Kidney tubule cell (primary cell): ENCODE results near the gene JPH3.

Source experiments
- DNase-seq: peaks from one replicate; pipeline ENCODE4 v3.0.0-alpha.2; 2018; ENCODE audit warnings: low spot score

Gene JPH3

DNA sequence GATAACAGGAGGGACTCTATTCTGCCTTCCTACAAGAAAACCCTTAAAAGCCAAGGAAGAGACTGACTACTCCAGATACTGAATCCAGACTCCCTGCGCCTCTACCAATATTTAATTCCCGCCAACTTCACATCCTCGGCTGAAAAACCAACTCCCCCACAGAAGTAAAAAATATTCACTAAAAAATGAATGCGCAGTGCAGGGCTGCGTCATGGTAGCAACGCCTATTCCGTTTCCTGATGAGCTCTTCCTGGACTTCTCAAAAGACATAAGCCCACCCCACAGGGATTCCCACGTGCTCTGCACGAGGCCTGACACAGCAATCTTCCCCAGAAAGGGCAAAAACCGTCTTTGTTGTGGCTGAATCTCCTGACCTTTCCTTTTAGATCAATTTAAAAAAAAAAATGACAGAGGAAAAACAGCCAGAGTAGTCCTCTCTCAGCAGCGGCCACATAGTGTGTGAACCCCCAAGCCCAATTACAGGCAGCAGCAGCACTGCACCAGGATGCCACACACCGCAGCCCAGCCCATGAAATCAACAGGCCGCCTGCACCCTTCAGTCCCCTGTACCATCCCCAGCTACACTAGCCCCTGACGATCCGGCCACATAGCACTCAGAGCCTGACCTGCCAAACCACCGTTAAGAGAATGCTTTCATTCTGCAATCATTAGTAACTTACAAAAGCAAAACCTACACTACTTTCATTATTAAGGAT lies 139.6 kb downstream of the JPH3 start:
- no peak for DNase-seq

DNA sequence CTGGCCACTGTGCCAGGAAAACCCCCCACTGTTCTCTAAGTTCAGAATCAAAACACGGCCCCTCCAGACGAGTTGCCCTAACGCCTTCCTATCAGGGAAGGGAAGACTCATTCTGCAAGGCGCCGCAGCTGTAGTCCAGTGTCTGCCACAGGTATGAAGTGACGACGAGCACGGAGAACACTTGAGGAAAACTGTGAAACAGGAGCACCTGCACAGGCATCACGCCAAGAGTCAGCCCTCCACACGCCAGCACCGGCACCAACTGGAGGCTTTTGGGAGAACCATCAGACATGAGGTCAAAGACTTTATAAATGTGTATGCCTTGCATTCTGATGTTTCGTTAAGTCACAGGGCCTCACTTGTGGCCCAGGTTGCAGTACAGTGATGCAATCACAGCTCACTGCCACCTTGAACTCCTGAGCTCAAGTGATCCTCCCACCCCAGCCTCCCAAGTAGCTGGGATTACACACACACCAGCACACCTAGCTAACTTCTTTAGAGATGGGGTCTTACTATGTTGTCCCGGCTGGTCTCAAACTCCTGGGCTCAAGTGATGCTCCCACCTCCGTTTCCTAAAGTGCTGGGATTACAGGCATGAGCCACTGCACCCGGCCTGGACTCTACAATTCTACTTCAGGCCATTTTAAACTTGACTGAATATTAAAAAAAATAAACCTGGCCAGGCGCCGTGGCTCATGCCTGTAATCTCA lies 140.6 kb downstream of the JPH3 start:
- DNase-seq, result no peak

DNA sequence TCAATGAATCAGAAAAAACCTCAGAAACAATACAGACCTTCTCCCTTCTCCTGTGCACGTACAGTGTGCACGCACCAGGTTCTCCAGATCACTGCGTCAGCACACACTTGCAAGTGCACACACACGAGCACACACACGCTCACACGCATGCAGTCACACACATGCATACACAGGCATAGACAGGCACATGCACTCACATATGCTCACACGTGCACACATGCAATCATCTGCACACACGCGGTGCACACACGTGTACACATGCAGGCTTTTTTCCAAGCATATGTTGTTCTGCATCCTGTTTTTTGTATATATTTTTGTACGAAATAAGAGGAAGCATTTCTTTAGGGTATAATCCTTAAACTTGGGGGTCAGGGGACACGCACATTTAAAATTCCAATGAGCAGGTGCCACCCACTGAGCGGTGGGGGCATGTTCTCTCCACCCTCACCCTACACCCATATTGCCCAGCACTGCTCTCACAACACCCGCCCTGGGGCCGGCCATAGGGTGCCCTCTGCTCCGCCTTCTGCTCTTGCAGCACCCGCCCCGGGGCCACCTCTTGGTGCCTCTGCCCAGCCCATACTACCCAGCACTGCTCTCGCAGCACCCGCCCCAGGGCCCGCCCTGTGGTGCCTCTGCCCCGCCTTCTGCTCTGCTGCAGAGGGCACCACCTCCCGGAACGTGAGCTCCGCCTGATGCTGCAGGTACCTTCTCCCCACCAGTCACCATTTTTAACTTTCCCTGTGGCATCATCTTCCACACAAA lies 142.6 kb downstream of the JPH3 start:
- DNase-seq, result no peak

DNA sequence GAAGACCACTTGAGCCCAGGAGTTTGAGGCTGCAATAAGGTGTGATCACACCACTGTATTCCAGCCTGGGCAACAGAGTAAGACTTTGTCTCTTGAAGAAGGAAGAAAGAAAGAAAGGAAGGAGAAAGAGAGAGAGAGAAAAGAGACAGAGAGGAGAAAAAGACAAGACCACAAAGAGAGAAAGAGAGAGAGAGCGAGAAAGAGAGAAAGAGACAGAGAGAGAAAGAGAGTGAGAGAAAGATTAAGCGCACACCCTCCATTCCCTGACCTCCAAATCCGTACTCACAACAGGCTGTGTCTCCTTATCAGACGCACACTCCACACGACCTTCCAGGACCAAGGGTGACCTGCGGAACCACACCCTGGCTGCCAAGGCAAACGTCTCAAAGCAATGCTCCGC lies 143.9 kb downstream of the JPH3 start:
- DNase-seq, result no peak
